ENCODE data around the gene FRMPD4. TPM values are rescaled to one million over a fixed set of nuclear protein-coding genes. Genes with fewer than 3 reads are reported as not detected.

FRMPD4 gene
- total and polyA plus RNA-seq, 9 donors = 0.01 to 0.20 (median 0.05) TPM; not detected in 6

GRCh38 chrX:12570859-12571501, 432.7 kb downstream of the FRMPD4 start:
- Histone ChIP-seq H3K9me3 (no peaks in the 10 kb centered on the region), H3K27ac (no peak overlapping the region), H3K36me3 (no peaks in the 10 kb centered on the region), H3K27me3 (no peaks in the 10 kb centered on the region), H3K4me3 (no peak overlapping the region), H3K4me1 (ENCODE audit: insufficient read depth) (no peaks in the 10 kb centered on the region)
- 54 to 66% (median 55%) methylated on average over 4 of the region's 4 CpGs for WGBS, 3 donors
- intact Hi-C loops (cut with DNase I) = no loop called here
- TF ChIP-seq EP300 (IDR thresholded peaks at IDR 0.05) (no peak), CTCF (IDR thresholded peaks at IDR 0.05) (no peak)
- no peak for DNase-seq

GRCh38 chrX:12579311-12579710, 441.0 kb downstream of the FRMPD4 start:
- no peak for DNase-seq
- no peaks in the 10 kb centered on the region for H3K27me3 ChIP-seq
- H3K4me3 ChIP-seq = no peak overlapping the region
- TF ChIP-seq POLR2A (IDR thresholded peaks at IDR 0.05) = no peak
- TF ChIP-seq CTCF (IDR thresholded peaks at IDR 0.05) = no peak
- TF ChIP-seq EP300 (IDR thresholded peaks at IDR 0.05) = no peak
- no peaks in the 10 kb centered on the region for H3K36me3 ChIP-seq
- intact Hi-C loops (cut with DNase I) = no loop called here
- no peaks in the 10 kb centered on the region for H3K9me3 ChIP-seq
- no peak overlapping the region for H3K27ac ChIP-seq
- 76 to 82% (median 77%) methylated on average over 5 of the region's 5 CpGs for WGBS, 3 donors
- H3K4me1 ChIP-seq (ENCODE audit: insufficient read depth) = no peaks in the 10 kb centered on the region

- Histone ChIP-seq H3K9me3 (no peaks in the 10 kb centered on the region), H3K27me3 (no peaks in the 10 kb centered on the region), H3K4me1 (ENCODE audit: insufficient read depth) (no peaks in the 10 kb centered on the region), H3K36me3 (no peaks in the 10 kb centered on the region), H3K4me3 (no peak overlapping the region), H3K27ac (no peak overlapping the region)
- intact Hi-C loops (cut with DNase I) = no loop called here
- no peak for DNase-seq
- 47 to 55% (median 51%) methylated on average over 3 of the region's 3 CpGs for WGBS, 3 donors
- TF ChIP-seq POLR2A (IDR thresholded peaks at IDR 0.05) (no peak), EP300 (IDR thresholded peaks at IDR 0.05) (no peak), CTCF (IDR thresholded peaks at IDR 0.05) (no peak)
These were observed 442.3 kb downstream of the FRMPD4 start for GRCh38 chrX:12580548-12580947.

GRCh38 chrX:12581546-12581945, 443.3 kb downstream of the FRMPD4 start:
- WGBS, 3 donors = 69 to 80% (median 73%) methylated on average over 4 of the region's 4 CpGs
- Histone ChIP-seq H3K27me3 (no peaks in the 10 kb centered on the region), H3K36me3 (no peaks in the 10 kb centered on the region), H3K27ac (no peak overlapping the region), H3K4me3 (no peak overlapping the region), H3K4me1 (ENCODE audit: insufficient read depth) (no peaks in the 10 kb centered on the region), H3K9me3 (no peaks in the 10 kb centered on the region)
- intact Hi-C loops (cut with DNase I) = no loop called here
- TF ChIP-seq EP300 (IDR thresholded peaks at IDR 0.05) (no peak), CTCF (IDR thresholded peaks at IDR 0.05) (no peak), POLR2A (IDR thresholded peaks at IDR 0.05) (no peak)
- DNase-seq = no peak
